ENCODE measurements around the gene NACC1.
"Not testable (repeated sequence)": the region's sequence is repeated elsewhere in the genome, so short reads cannot be mapped to it uniquely, and the experiment has no call there.

Gene NACC1

DNA sequence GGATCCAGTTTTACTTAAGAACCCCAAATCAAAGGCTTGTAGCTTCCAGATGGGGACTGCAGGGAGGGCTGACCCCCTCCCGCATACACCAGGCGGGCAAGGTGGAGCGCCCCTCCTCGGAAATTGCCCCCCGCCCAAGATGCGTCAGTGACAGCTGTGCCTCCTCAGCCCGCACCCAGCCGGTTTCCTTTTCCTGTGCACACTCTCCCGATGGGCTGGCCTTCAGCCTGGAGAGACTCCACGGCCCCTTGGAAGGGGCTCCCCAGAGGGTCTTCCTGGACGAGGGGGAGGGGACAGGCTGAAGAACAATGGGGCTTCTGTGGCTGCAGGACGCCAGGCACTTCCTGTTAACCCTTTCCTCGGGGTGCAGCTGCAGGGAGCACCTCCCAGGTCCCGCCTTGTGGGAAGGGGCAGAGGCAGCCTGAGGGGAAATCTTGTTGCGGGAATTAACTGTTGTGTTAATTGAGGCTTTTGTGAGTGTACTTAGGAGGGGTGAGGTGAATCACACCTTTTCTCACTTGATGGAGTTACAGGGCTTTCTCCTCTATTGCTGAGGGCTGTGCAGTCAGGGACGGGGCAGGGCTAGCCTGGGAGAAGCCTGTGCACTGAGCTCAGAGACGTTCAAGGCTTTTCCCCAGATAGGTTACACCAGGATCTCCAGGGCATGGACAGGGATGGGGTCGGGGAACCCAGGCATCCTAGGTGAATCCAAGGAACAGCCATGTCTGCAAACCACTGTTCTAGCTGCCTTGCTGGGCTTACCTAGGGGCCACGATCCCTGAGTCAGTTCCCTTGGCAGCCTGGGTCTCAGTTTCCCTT, 46.5 kb downstream of the NACC1 start:
- peak; percentile 38 for DNase-seq (ENCODE audit: low read depth)

GRCh38 chr19:13165162-13165997, 47.3 kb downstream of the NACC1 start:
- DNase-seq (ENCODE audit: low read depth): no peak

- DNase-seq (ENCODE audit: low read depth): not testable (repeated sequence)
Measured at GRCh38 chr19:13166151-13166550, 48.1 kb downstream of the NACC1 start.

- DNase-seq (ENCODE audit: low read depth): no peak
Measured at GRCh38 chr19:13169769-13170168, 51.7 kb downstream of the NACC1 start.

DNA sequence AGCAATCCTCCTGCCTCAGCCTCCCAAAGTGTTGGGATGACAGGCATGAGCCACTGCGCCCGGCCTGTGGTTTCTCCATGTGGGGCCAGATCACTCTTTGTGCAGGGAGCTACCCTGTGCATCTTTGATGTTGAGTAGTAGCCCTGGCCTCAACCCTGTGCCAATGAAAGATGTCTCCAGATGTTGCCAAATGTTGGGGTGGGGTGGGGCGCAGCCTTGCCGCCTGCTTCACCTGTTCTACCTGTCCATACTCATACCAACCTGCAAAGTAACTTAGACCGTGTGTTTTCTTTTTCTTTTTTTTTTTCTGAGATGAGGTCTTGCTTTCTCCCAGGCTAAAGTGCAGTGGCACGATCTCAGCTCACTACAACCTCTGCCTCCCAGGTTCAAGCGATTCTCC, 53.1 kb downstream of the NACC1 start:
- no peak for DNase-seq (ENCODE audit: low read depth)

DNA sequence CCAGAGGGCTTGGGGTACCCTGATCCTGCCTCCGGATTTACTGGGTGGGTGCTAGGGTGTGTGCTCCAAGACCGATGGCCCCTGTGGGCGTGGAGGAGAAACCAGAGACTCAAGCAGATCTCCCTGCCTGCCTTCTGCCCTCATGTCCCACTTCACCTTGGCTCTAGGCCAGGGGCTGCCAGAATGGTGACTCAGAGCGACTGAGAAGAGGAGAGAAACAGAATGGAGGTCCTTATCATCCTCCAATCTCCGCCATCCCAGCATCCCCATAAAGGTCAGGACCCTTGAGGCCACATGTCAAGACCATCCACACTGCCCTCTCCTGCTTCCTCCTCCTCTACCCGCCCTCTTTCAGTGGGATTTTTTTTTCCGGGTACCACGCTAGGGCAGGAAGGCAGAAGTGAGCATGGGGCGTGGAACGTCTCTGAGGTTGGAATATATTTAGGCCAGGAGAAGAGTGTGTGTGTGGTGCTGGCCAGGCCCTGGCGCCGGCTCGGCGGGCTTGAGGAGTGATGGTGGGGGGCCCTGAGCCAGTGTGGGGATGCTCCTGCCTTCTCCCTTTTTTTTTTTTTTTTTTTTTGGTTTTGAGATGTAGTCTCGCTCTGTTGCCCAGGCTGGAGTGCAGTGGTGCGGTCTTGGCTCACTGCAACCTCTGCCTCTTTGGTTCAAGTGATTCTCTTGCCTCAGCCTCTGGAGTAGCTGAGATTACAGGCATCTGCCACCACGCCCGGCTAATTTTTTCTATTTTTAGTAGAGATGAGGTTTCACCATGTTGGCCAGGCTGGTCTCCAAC, 54.5 kb downstream of the NACC1 start:
- DNase-seq (ENCODE audit: low read depth): peak; percentile 81

- no peak for DNase-seq (ENCODE audit: low read depth)
Measured at GRCh38 chr19:13173139-13173737, 55.2 kb downstream of the NACC1 start.

DNA sequence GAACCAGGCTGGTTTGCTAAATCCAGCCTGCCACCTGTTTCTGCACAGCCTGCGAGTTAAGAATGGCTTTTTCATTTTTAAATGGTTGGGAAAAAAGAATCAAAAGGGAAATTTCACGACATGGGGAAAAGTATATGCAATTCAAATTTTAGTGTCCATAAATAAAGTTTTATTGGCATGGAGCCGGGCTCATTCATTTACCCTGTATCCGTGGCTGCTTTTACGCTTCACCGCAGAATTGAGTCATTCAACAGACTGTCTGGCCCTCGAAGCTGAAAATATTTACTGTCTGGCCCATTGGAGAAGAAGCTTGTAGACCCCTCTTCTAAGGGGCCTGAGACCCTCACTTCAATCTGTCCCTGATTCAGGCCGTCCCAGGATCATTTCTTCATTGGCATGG, 58.3 kb downstream of the NACC1 start:
- no peak for DNase-seq (ENCODE audit: low read depth)

- not testable (repeated sequence) for DNase-seq (ENCODE audit: low read depth)
Measured at GRCh38 chr19:13177584-13177983, 59.5 kb downstream of the NACC1 start.

GRCh38 chr19:13178291-13178690, 60.2 kb downstream of the NACC1 start:
- DNase-seq (ENCODE audit: low read depth): not testable (repeated sequence)

- peak; percentile 61 for DNase-seq (ENCODE audit: low read depth)
Measured at GRCh38 chr19:13181747-13182388, 63.8 kb downstream of the NACC1 start.

GRCh38 chr19:13184926-13185325, 66.9 kb downstream of the NACC1 start:
- DNase-seq (ENCODE audit: low read depth): not testable (repeated sequence)

- not testable (repeated sequence) for DNase-seq (ENCODE audit: low read depth)
Measured at GRCh38 chr19:13185763-13186657, 67.9 kb downstream of the NACC1 start.

DNA sequence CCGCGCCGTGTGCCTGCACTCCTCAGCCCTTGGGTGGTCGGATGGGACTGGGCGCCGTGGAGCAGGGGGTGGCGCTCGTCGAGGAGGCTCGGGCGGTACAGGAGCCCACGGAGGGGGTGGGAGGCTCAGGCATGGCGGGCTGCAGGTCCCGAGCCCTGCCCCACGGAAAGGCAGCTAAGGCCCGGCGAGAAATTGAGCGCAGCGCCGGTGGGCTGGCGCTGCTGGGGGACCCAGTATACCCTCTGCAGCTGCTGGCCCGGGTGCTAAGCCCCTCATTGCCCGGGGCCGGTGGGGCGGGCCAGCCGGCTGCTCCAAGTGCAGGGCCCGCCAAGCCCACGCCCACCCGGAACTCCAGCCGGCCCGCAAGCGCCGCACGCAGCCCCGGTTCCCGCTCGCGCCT, 68.6 kb downstream of the NACC1 start:
- DNase-seq (ENCODE audit: low read depth): not testable (repeated sequence)

DNA sequence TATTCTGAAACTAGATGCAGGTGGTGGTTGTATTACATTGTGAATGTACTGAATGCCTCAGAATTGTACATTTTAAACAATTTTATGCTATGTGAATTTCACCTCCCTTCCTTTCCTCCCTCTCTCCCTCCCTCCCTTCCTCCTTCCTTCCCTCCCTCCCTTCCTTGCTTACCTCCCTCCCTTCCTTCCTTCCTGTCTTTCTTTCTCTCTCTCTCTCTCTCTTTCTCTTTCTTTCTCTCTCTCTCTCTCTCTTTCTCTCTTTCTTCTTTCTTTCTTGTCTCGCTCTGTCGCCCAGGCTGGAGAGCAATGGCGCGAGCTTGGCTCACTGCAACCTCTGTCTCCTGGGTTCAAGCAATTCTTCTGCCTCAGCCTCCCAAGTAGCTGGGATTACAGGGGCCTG, 69.4 kb downstream of the NACC1 start:
- no peak for DNase-seq (ENCODE audit: low read depth)

GRCh38 chr19:13189600-13189999, 71.5 kb downstream of the NACC1 start:
- peak; percentile 23 for DNase-seq (ENCODE audit: low read depth)

Measured in amniotic epithelial cell (primary cell).